B cell (primary cell): ENCODE measurements around the gene RIT1.

Experiments
- CTCF ChIP-seq: fragments of 200-600 bp; IDR thresholded peaks from one replicate; pipeline ENCODE4 v1.8.0; 2022; ENCODE audit warnings: antibody characterized with exemption, mild to moderate bottlenecking
- EZH2 ChIP-seq: IDR thresholded peaks from 2 replicates; pipeline ENCODE4 v1.6.1; 2012; ENCODE audit warnings: borderline replicate concordance, low read depth, mild to moderate bottlenecking, moderate library complexity, low read length; ENCODE audit not compliant: insufficient read depth, poor library complexity, severe bottlenecking

GRCh38 chr1:155858800-155859233 lies 52.3 kb downstream of the RIT1 start:
- TF ChIP-seq CTCF (no peak), EZH2 (no peak)
